HG03571 (cell line): ENCODE results near the gene RCVRN.

Source experiments
- ATAC-seq: cut with Tn5 transposase; IDR thresholded peaks from one replicate; pipeline ENCODE4 v1.9.1; 2021; ENCODE audit not compliant: unreplicated experiment

Gene RCVRN

DNA sequence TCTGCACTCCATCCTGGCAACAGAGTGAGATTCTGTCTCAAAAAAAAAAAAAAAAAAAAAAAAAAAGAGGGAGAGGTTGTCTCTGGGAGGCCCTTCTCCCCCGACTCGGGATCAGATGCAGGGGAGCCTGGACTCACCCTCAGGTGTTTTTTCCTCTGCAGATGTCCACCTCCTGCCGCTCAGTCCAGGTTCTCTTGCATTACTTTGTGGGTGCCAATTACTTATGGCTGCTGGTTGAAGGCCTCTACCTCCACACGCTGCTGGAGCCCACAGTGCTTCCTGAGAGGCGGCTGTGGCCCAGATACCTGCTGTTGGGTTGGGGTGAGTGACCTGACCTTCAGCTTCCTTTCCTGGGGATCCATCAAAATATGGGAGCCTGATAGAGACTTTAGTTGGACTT is 45.3 kb downstream of the RCVRN start:
- no peak for ATAC-seq

DNA sequence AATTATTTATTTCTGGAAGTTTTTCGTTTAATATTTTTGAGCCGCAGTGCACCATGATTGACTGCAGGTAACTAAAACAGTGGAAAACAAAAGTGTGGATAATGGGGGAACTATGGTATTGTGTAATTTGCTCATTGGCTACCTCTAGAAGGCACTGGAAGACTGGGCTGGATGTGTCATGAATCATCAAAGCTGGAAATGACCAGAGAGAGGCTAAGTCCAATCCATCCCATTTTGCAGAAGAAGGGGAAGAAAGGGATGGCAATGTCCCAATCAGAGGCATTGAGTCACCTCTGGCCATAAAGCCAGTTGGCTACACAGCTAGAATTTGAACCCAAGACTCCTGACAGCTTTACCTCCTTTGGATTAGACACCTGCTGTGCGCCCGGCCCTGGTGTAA is 50.0 kb downstream of the RCVRN start:
- no peak for ATAC-seq

DNA sequence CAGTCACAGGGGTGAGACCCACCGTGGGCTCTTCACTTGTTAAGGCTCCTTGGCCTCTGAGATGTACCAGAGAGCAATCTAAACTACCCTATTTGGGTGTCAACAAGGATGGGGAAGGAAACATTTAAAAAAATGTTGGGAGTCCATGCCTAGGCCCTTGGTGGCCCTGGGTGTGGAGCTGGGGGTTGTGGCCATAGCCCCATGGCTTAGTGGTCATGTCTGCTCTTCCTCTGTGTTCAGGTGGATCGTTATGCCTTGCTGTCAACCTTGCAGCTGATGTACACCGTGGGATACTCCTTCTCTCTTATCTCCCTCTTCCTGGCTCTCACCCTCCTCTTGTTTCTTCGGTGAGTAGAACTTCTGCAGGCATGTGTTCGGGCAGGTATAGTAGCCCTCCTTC is 50.8 kb downstream of the RCVRN start:
- no peak for ATAC-seq

DNA sequence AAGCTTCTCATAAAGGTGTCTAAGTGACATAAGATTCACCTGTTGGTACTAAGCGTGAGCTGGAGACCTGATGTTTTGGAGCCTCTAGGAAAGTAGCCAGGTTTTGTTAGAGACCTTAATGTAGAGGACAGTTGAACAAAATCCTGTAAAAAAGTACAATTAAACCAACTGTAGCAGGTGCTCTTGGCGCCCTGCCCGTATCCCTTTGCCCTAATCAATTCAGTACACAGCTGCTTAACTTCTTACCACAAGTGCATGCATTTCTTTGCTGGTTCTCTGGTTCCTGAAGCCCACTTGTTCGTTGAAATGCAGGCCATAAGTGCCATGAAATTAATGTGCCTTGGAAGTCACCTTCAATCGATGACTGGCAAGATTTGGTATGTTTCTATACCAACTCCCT is 54.9 kb downstream of the RCVRN start:
- no peak for ATAC-seq
